AML-193 (cell line): ENCODE measurements around the gene ST13.
"Not testable (repeated sequence)": the region's sequence is repeated elsewhere in the genome, so short reads cannot be mapped to it uniquely, and the experiment has no call there.

Experiments used
- DNase-seq, 2 experiments: peaks; one replicate each; lab custom pipeline; 2025; lab: John Stamatoyannopoulos, UW

ST13 gene

DNA sequence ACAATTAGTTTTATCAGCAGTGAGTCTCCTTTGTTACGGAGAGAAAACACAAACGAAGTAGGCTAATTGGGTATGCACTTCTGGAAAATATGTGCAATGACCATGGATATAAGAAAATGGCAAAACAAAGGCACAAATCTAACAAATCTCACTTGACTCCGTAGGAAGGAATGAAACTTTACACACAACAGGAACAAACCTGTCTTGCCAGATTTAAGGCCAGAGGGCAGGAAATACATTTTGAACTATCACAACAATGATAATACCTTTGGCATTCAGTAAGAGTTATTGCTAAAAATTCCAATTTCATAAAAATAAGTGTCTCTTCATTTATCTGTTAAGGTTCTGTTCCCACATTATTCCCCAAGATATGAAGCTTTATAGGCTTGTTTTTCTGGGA is 73.9 kb downstream of the ST13 start:
- no peak for DNase-seq

DNA sequence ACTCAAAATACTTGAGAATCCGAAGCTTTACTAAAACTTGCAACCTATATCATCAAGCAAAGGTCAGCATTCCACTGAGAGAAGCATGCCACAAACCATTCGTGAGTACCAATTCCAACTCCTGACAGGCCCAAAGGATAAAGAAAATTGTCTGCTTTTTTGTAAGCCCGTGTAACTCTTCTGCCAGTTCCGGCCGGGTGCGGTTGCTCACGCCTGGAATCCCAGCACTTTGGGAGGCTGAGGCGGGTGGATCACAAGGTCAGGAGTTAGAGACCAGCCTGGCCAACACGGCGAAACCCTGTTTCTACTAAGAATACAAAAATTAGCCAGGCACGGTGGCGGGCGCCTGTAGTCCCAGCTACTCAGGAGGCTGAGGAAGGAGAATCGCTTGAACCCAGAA is 74.7 kb downstream of the ST13 start:
- DNase-seq: not testable (repeated sequence)
